ENCODE data around the gene KLF11.

Gene KLF11

GRCh38 chr2:10079870-10080535 is 36.7 kb downstream of the KLF11 start, which contains the start of gene CYS1:
Gene CYS1, minus strand, starts transcription at chr2:10080411. Its CDS starts 188 bp downstream, at chr2:10080223.
- H3K27me3 ChIP-seq (ENCODE audit: insufficient read depth, poor library complexity, severe bottlenecking): peaks cover 53% of the 10 kb centered on the region
- peak within 1 kb of the TSS; percentile 30 for H3K4me3 ChIP-seq (replicated peaks; ENCODE audit: insufficient read depth, low read length)
- no peak for DNase-seq (ENCODE audit: low read depth in 1 of 2, low spot score in 1 of 2)
- no peak for TF ChIP-seq CTCF (IDR thresholded peaks at IDR 0.05; ENCODE audit: insufficient read depth, low read length)
- no peak for TF ChIP-seq SPI1 (IDR thresholded peaks at IDR 0.05; ENCODE audit: borderline replicate concordance, low read depth)
- no peak for TF ChIP-seq POLR2AphosphoS5 (IDR thresholded peaks at IDR 0.05; ENCODE audit: low read depth)
- no peak within 1 kb of the TSS for H3K27ac ChIP-seq (replicated peaks)

GRCh38 chr2:10080536-10081304 is 37.4 kb downstream of the KLF11 start:
- Histone ChIP-seq H3K27me3 (ENCODE audit: insufficient read depth, poor library complexity, severe bottlenecking) (peaks cover 51% of the 10 kb centered on the region), H3K4me3 (replicated peaks; ENCODE audit: insufficient read depth, low read length) (no peak overlapping the region), H3K27ac (replicated peaks) (no peak overlapping the region)
- no peak for DNase-seq (ENCODE audit: low read depth in 1 of 2, low spot score in 1 of 2)
- TF ChIP-seq GABPA (IDR thresholded peaks at IDR 0.05; ENCODE audit: low read depth) (no peak), CTCF (IDR thresholded peaks at IDR 0.05; ENCODE audit: insufficient read depth, low read length) (no peak), POLR2AphosphoS5 (IDR thresholded peaks at IDR 0.05; ENCODE audit: low read depth) (no peak), REST (IDR thresholded peaks at IDR 0.05; ENCODE audit: insufficient replicate concordance, low read depth) (no peak), SPI1 (IDR thresholded peaks at IDR 0.05; ENCODE audit: borderline replicate concordance, low read depth) (no peak)

GRCh38 chr2:10083046-10083445 is 39.7 kb downstream of the KLF11 start:
- no peak for DNase-seq (ENCODE audit: low read depth in 1 of 2, low spot score in 1 of 2)
- H3K27me3 ChIP-seq (ENCODE audit: insufficient read depth, poor library complexity, severe bottlenecking): peaks cover 37% of the 10 kb centered on the region
- no peak overlapping the region for H3K27ac ChIP-seq (replicated peaks)
- no peak overlapping the region for H3K4me3 ChIP-seq (replicated peaks; ENCODE audit: insufficient read depth, low read length)
- TF ChIP-seq GABPA (IDR thresholded peaks at IDR 0.05; ENCODE audit: low read depth) (no peak), REST (IDR thresholded peaks at IDR 0.05; ENCODE audit: insufficient replicate concordance, low read depth) (no peak), SPI1 (IDR thresholded peaks at IDR 0.05; ENCODE audit: borderline replicate concordance, low read depth) (no peak), CTCF (IDR thresholded peaks at IDR 0.05; ENCODE audit: insufficient read depth, low read length) (no peak), POLR2AphosphoS5 (IDR thresholded peaks at IDR 0.05; ENCODE audit: low read depth) (no peak)
